Activated T-helper 17 cell treated with anti-CD3 and anti-CD28 coated beads, Interleukin-2, amount 50 U/mL, for 72 hours (primary cell): ENCODE measurements around the gene MTRF1. TPM values are rescaled to one million over a fixed set of nuclear protein-coding genes. Genes with fewer than 3 reads are reported as not detected.

Experiments
- ATAC-seq: fragments of 150-1000 bp; cut with Tn5 transposase; replicated peaks from 2 replicates; pipeline ENCODE4 v1.10.0; 2021; ENCODE audit warnings: mild to moderate bottlenecking, moderate library complexity
- H3K27ac Mint-ChIP-seq: one replicate; pipeline ENCODE4 v1.8.0; 2022; ENCODE audit warnings: mixed read lengths
- H3K27me3 Mint-ChIP-seq: one replicate; pipeline ENCODE4 v1.8.0; 2022; ENCODE audit warnings: mixed read lengths
- H3K36me3 Mint-ChIP-seq: one replicate; pipeline ENCODE4 v1.8.0; 2022; ENCODE audit warnings: low read depth, mild to moderate bottlenecking, mixed read lengths
- H3K4me1 Mint-ChIP-seq: one replicate; pipeline ENCODE4 v1.8.0; 2022; ENCODE audit warnings: mixed read lengths
- H3K4me3 Mint-ChIP-seq: one replicate; pipeline ENCODE4 v1.8.0; 2022; ENCODE audit warnings: mild to moderate bottlenecking, mixed read lengths
- H3K9me3 Mint-ChIP-seq: one replicate; pipeline ENCODE4 v1.8.0; 2022; ENCODE audit warnings: mixed read lengths
- total RNA-seq, 2 donors: library from RNA; stranded (reverse); gene quantifications; one replicate each; pipeline ENCODE4 v1.2.3, GENCODE V29; 2022

MTRF1 gene
- total RNA-seq, 2 donors from 2014 or later: 32.5 to 39.4 TPM

- no peak for ATAC-seq
- peaks cover 82% of the 10 kb centered on the region for H3K36me3 Mint-ChIP-seq
- H3K4me1 Mint-ChIP-seq: peaks cover 5% of the 10 kb centered on the region
- no peak overlapping the region for H3K4me3 Mint-ChIP-seq
- no peaks in the 10 kb centered on the region for H3K27me3 Mint-ChIP-seq
- no peak overlapping the region for H3K27ac Mint-ChIP-seq
- no peaks in the 10 kb centered on the region for H3K9me3 Mint-ChIP-seq
These were observed 3.4 kb downstream of the MTRF1 start for GRCh38 chr13:41259875-41260501.

- H3K27ac Mint-ChIP-seq: no peak overlapping the region
- H3K36me3 Mint-ChIP-seq: peaks cover 97% of the 10 kb centered on the region
- peaks cover 5% of the 10 kb centered on the region for H3K4me1 Mint-ChIP-seq
- no peak for ATAC-seq
- no peaks in the 10 kb centered on the region for H3K27me3 Mint-ChIP-seq
- no peaks in the 10 kb centered on the region for H3K9me3 Mint-ChIP-seq
- no peak overlapping the region for H3K4me3 Mint-ChIP-seq
These were observed 5.8 kb downstream of the MTRF1 start for GRCh38 chr13:41257535-41257934.

- H3K27ac Mint-ChIP-seq: no peak overlapping the region
- H3K4me3 Mint-ChIP-seq: no peak overlapping the region
- ATAC-seq: no peak
- peaks cover 100% of the 10 kb centered on the region for H3K36me3 Mint-ChIP-seq
- no peaks in the 10 kb centered on the region for H3K9me3 Mint-ChIP-seq
- peaks cover 5% of the 10 kb centered on the region for H3K4me1 Mint-ChIP-seq
- no peaks in the 10 kb centered on the region for H3K27me3 Mint-ChIP-seq
These were observed 8.5 kb downstream of the MTRF1 start for GRCh38 chr13:41254902-41255301.

GRCh38 chr13:41250993-41251392, 12.4 kb downstream of the MTRF1 start:
- Mint-ChIP-seq H3K27ac (no peak overlapping the region), H3K36me3 (peaks cover 78% of the 10 kb centered on the region), H3K4me1 (no peaks in the 10 kb centered on the region), H3K9me3 (no peaks in the 10 kb centered on the region), H3K4me3 (no peak overlapping the region), H3K27me3 (no peaks in the 10 kb centered on the region)
- ATAC-seq: no peak

- Mint-ChIP-seq H3K27me3 (no peaks in the 10 kb centered on the region), H3K4me3 (no peak overlapping the region), H3K27ac (no peak overlapping the region), H3K9me3 (no peaks in the 10 kb centered on the region), H3K36me3 (peaks cover 40% of the 10 kb centered on the region), H3K4me1 (no peaks in the 10 kb centered on the region)
- no peak for ATAC-seq
These were observed 16.3 kb downstream of the MTRF1 start for GRCh38 chr13:41246969-41247680.

- no peak for ATAC-seq
- Mint-ChIP-seq H3K9me3 (no peaks in the 10 kb centered on the region), H3K27me3 (no peaks in the 10 kb centered on the region), H3K36me3 (peaks cover 26% of the 10 kb centered on the region), H3K4me3 (no peak overlapping the region), H3K4me1 (no peaks in the 10 kb centered on the region), H3K27ac (no peak overlapping the region)
These were observed 18.8 kb downstream of the MTRF1 start for GRCh38 chr13:41244556-41244955.

- no peak for ATAC-seq
- no peaks in the 10 kb centered on the region for H3K4me1 Mint-ChIP-seq
- H3K27me3 Mint-ChIP-seq: no peaks in the 10 kb centered on the region
- H3K27ac Mint-ChIP-seq: no peak overlapping the region
- H3K4me3 Mint-ChIP-seq: no peak overlapping the region
- peaks cover 31% of the 10 kb centered on the region for H3K36me3 Mint-ChIP-seq
- H3K9me3 Mint-ChIP-seq: no peaks in the 10 kb centered on the region
These were observed 21.8 kb downstream of the MTRF1 start for GRCh38 chr13:41241626-41242025.

- Mint-ChIP-seq H3K9me3 (no peaks in the 10 kb centered on the region), H3K27ac (no peak overlapping the region), H3K36me3 (peaks cover 79% of the 10 kb centered on the region), H3K4me3 (no peak overlapping the region), H3K27me3 (no peaks in the 10 kb centered on the region), H3K4me1 (no peaks in the 10 kb centered on the region)
- no peak for ATAC-seq
These were observed 27.0 kb downstream of the MTRF1 start for GRCh38 chr13:41236369-41236768.

- no peaks in the 10 kb centered on the region for H3K27me3 Mint-ChIP-seq
- H3K4me1 Mint-ChIP-seq: no peaks in the 10 kb centered on the region
- H3K9me3 Mint-ChIP-seq: no peaks in the 10 kb centered on the region
- no peak for ATAC-seq
- H3K27ac Mint-ChIP-seq: peak overlapping the region; percentile 30
- peaks cover 80% of the 10 kb centered on the region for H3K36me3 Mint-ChIP-seq
- no peak overlapping the region for H3K4me3 Mint-ChIP-seq
These were observed 30.5 kb downstream of the MTRF1 start for GRCh38 chr13:41232578-41233480.

- no peaks in the 10 kb centered on the region for H3K4me1 Mint-ChIP-seq
- no peak for ATAC-seq
- H3K9me3 Mint-ChIP-seq: no peaks in the 10 kb centered on the region
- peaks cover 84% of the 10 kb centered on the region for H3K36me3 Mint-ChIP-seq
- H3K27ac Mint-ChIP-seq: peak overlapping the region; percentile 28
- no peak overlapping the region for H3K4me3 Mint-ChIP-seq
- no peaks in the 10 kb centered on the region for H3K27me3 Mint-ChIP-seq
These were observed 31.6 kb downstream of the MTRF1 start for GRCh38 chr13:41231786-41232185.

- no peak overlapping the region for H3K27ac Mint-ChIP-seq
- no peaks in the 10 kb centered on the region for H3K27me3 Mint-ChIP-seq
- no peaks in the 10 kb centered on the region for H3K4me1 Mint-ChIP-seq
- no peak for ATAC-seq
- peaks cover 84% of the 10 kb centered on the region for H3K36me3 Mint-ChIP-seq
- no peaks in the 10 kb centered on the region for H3K9me3 Mint-ChIP-seq
- no peak overlapping the region for H3K4me3 Mint-ChIP-seq
These were observed 32.2 kb downstream of the MTRF1 start for GRCh38 chr13:41231025-41231677.

GRCh38 chr13:41229356-41229755, 34.0 kb downstream of the MTRF1 start:
- no peaks in the 10 kb centered on the region for H3K27me3 Mint-ChIP-seq
- H3K36me3 Mint-ChIP-seq: peaks cover 88% of the 10 kb centered on the region
- H3K27ac Mint-ChIP-seq: no peak overlapping the region
- no peaks in the 10 kb centered on the region for H3K9me3 Mint-ChIP-seq
- no peaks in the 10 kb centered on the region for H3K4me1 Mint-ChIP-seq
- no peak for ATAC-seq
- no peak overlapping the region for H3K4me3 Mint-ChIP-seq

- Mint-ChIP-seq H3K9me3 (no peaks in the 10 kb centered on the region), H3K27me3 (no peaks in the 10 kb centered on the region), H3K27ac (no peak overlapping the region), H3K4me3 (no peak overlapping the region), H3K36me3 (peaks cover 87% of the 10 kb centered on the region), H3K4me1 (no peaks in the 10 kb centered on the region)
- ATAC-seq: no peak
These were observed 39.0 kb downstream of the MTRF1 start for GRCh38 chr13:41224113-41225110.
